WTC11 (cell line): ENCODE results near the gene ADGRV1. TPM values are rescaled to one million over a fixed set of nuclear protein-coding genes. Genes with fewer than 3 reads are reported as not detected.

Experiments used
- ATAC-seq: fragments of 200-7000 bp; cut with Tn5 transposase; 2 replicates; pipeline ENCODE4 v1.10.0; 2021; ENCODE audit warnings: mild to moderate bottlenecking, moderate library complexity
- CTCF ChIA-PET: fragments of 300-600 bp; sonication (Branson Sonifier 250); formaldehyde crosslinking; loops from one replicate; lab custom pipeline; 2021; ENCODE audit warnings: antibody characterized with exemption; lab: Charles Lee
- POLR2A ChIA-PET: fragments of 350-600 bp; sonication (Branson Sonifier 250); formaldehyde crosslinking; loops from one replicate; lab custom pipeline; 2021; ENCODE audit warnings: antibody characterized with exemption; lab: Charles Lee
- DNase-seq: peaks from one replicate; pipeline ENCODE4 v3.0.0; 2021; ENCODE audit warnings: low spot score
- H3K27ac Mint-ChIP-seq: 2 replicates; pipeline ENCODE4 v1.8.0; 2021; ENCODE audit warnings: mixed read lengths
- H3K27me3 Mint-ChIP-seq: 2 replicates; pipeline ENCODE4 v1.8.0; 2021; ENCODE audit warnings: low read depth, mild to moderate bottlenecking, moderate library complexity, mixed read lengths
- H3K36me3 Mint-ChIP-seq: 2 replicates; pipeline ENCODE4 v1.8.0; 2021; ENCODE audit warnings: mixed read lengths
- H3K4me1 Mint-ChIP-seq: 2 replicates; pipeline ENCODE4 v1.8.0; 2022; ENCODE audit warnings: mixed read lengths
- H3K4me3 Mint-ChIP-seq: 2 replicates; pipeline ENCODE4 v1.8.0; 2021; ENCODE audit warnings: mild to moderate bottlenecking, moderate library complexity, mixed read lengths
- H3K9me3 Mint-ChIP-seq: 2 replicates; pipeline ENCODE4 v1.8.0; 2021; ENCODE audit warnings: mixed read lengths
- CBFB ChIP-seq: sonication (generic); formaldehyde crosslinking; IDR thresholded peaks from 2 replicates; pipeline ENCODE4 v1.8.1; 2022; ENCODE audit warnings: mild to moderate bottlenecking, low read depth, missing genetic modification reagents
- EMX1 ChIP-seq: fragments of 250-450 bp; sonication (Bioruptor Pico); IDR thresholded peaks from 2 replicates; pipeline ENCODE4 v1.8.0; 2021; ENCODE audit warnings: mild to moderate bottlenecking
- ESRRA ChIP-seq: sonication (generic); formaldehyde crosslinking; IDR thresholded peaks from 2 replicates; pipeline ENCODE4 v1.8.1; 2022; ENCODE audit warnings: mild to moderate bottlenecking, missing genetic modification reagents, borderline replicate concordance
- ETV6 ChIP-seq: sonication (generic); formaldehyde crosslinking; IDR thresholded peaks from 2 replicates; pipeline ENCODE4 v1.8.1; 2022; ENCODE audit warnings: mild to moderate bottlenecking, missing genetic modification reagents
- FOXK1 ChIP-seq: sonication (generic); formaldehyde crosslinking; IDR thresholded peaks from 2 replicates; pipeline ENCODE4 v1.8.0; 2022; ENCODE audit warnings: mild to moderate bottlenecking, moderate library complexity, missing genetic modification reagents
- FOXP1 ChIP-seq: sonication (generic); formaldehyde crosslinking; IDR thresholded peaks from 2 replicates; pipeline ENCODE4 v1.8.0; 2022; ENCODE audit warnings: missing genetic modification reagents, mild to moderate bottlenecking, moderate library complexity, borderline replicate concordance
- FOXP4 ChIP-seq: sonication (generic); formaldehyde crosslinking; IDR thresholded peaks from 2 replicates; pipeline ENCODE4 v1.8.0; 2022; ENCODE audit warnings: mild to moderate bottlenecking, missing genetic modification reagents
- GABPB1 ChIP-seq: sonication (generic); formaldehyde crosslinking; IDR thresholded peaks from 2 replicates; pipeline ENCODE4 v1.8.1; 2023; ENCODE audit warnings: mild to moderate bottlenecking, missing genetic modification reagents
- HMGXB4 ChIP-seq: sonication (generic); formaldehyde crosslinking; IDR thresholded peaks from 2 replicates; pipeline ENCODE4 v1.8.1; 2023; ENCODE audit warnings: mild to moderate bottlenecking, moderate library complexity, missing genetic modification reagents
- IRF1 ChIP-seq: sonication (generic); formaldehyde crosslinking; IDR thresholded peaks from 2 replicates; pipeline ENCODE4 v1.8.0; 2023; ENCODE audit warnings: missing genetic modification reagents
- KAT7 ChIP-seq: sonication (generic); formaldehyde crosslinking; IDR thresholded peaks from 2 replicates; pipeline ENCODE4 v1.8.1; 2023; ENCODE audit warnings: missing genetic modification reagents, mild to moderate bottlenecking, borderline replicate concordance
- NFATC4 ChIP-seq: fragments of 250-450 bp; sonication (Bioruptor Pico); IDR thresholded peaks from 2 replicates; pipeline ENCODE4 v1.9.0; 2021; ENCODE audit warnings: mild to moderate bottlenecking
- NFYB ChIP-seq: sonication (generic); formaldehyde crosslinking; conservative IDR thresholded peaks from 2 replicates; pipeline ENCODE4 v1.8.0; 2022; ENCODE audit warnings: low read depth, missing genetic modification reagents
- NR1H2 ChIP-seq: sonication (generic); formaldehyde crosslinking; IDR thresholded peaks from 2 replicates; pipeline ENCODE4 v1.9.0; 2021; ENCODE audit warnings: mild to moderate bottlenecking, moderate library complexity, missing genetic modification reagents
- NR2C2 ChIP-seq: sonication (generic); formaldehyde crosslinking; IDR thresholded peaks from 2 replicates; pipeline ENCODE4 v1.8.0; 2022; ENCODE audit warnings: mild to moderate bottlenecking, missing genetic modification reagents
- OVOL2 ChIP-seq: fragments of 250-450 bp; sonication (Bioruptor Pico); IDR thresholded peaks from 2 replicates; pipeline ENCODE4 v1.9.0; 2021; ENCODE audit warnings: mild to moderate bottlenecking, borderline replicate concordance
- PREB ChIP-seq: sonication (generic); formaldehyde crosslinking; IDR thresholded peaks from 2 replicates; pipeline ENCODE4 v1.8.1; 2022; ENCODE audit warnings: mild to moderate bottlenecking, missing genetic modification reagents, moderate library complexity, borderline replicate concordance
- SMAD3 ChIP-seq: sonication (generic); formaldehyde crosslinking; IDR thresholded peaks from 2 replicates; pipeline ENCODE4 v1.8.0; 2022; ENCODE audit warnings: missing genetic modification reagents, mild to moderate bottlenecking, borderline replicate concordance
- TEAD1 ChIP-seq: sonication (generic); formaldehyde crosslinking; IDR thresholded peaks from 2 replicates; pipeline ENCODE4 v1.8.0; 2022; ENCODE audit warnings: mild to moderate bottlenecking, missing genetic modification reagents
- TEAD4 ChIP-seq: sonication (generic); formaldehyde crosslinking; IDR thresholded peaks from 2 replicates; pipeline ENCODE4 v1.8.0; 2022; ENCODE audit warnings: mild to moderate bottlenecking, missing genetic modification reagents
- ZNF219 ChIP-seq: sonication (generic); formaldehyde crosslinking; IDR thresholded peaks from 2 replicates; pipeline ENCODE4 v1.8.0; 2023; ENCODE audit warnings: missing genetic modification reagents, mild to moderate bottlenecking, borderline replicate concordance
- ZNF416 ChIP-seq: fragments of 250-450 bp; sonication (Bioruptor Pico); IDR thresholded peaks from 2 replicates; pipeline ENCODE4 v1.9.0; 2021; ENCODE audit warnings: mild to moderate bottlenecking, inconsistent platforms
- total RNA-seq: library from RNA; stranded (reverse); gene quantifications from 3 replicates; pipeline ENCODE4 v1.2.3, GENCODE V29; 2021
- TF ChIP-seq, protein P1 (sequence below): sonication (generic); formaldehyde crosslinking; IDR thresholded peaks from 2 replicates; pipeline ENCODE4 v1.8.1; 2022; ENCODE audit warnings: mild to moderate bottlenecking, moderate library complexity, missing genetic modification reagents
- TF ChIP-seq, protein P2 (sequence below): fragments of 250-450 bp; sonication (Bioruptor Pico); IDR thresholded peaks from 2 replicates; pipeline ENCODE4 v1.9.0; 2021; ENCODE audit warnings: mild to moderate bottlenecking
- TF ChIP-seq, protein P3 (sequence below): sonication (generic); formaldehyde crosslinking; IDR thresholded peaks from 2 replicates; pipeline ENCODE4 v1.8.1; 2022; ENCODE audit warnings: low read depth, missing genetic modification reagents, borderline replicate concordance

Gene ADGRV1
- total RNA-seq, 1 experiment from 2014 or later: 74.5 TPM

DNA sequence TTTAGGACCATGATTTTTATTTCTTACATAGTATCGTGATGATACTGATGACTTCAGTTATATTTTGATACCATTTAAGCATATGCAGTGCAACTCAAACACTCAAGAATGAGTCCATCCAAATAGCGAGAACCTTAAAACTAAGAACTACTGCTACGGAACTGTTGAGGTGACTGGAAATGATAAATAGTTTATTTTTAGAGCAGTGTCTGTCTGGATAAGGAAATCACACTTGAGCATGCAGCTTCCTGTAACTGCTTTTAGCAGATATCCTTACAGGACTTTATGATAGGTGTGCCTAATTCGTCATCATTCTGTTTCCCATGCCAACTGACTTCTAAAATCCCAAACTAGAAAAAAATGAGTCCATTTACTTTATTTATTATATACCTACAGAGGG, 85.5 kb downstream of the ADGRV1 start:
- CTCF ChIA-PET: no interaction called here
- peaks cover 27% of the 10 kb centered on the region for H3K36me3 Mint-ChIP-seq
- no peak overlapping the region for H3K27ac Mint-ChIP-seq
- ATAC-seq (no peak), DNase-seq (no peak)
- H3K4me3 Mint-ChIP-seq: no peak overlapping the region
- TF ChIP-seq ESRRA (CRISPR knock-in tag) (no peak), SMAD3 (CRISPR knock-in tag) (no peak), NR1H2 (no peak), FOXP1 (CRISPR knock-in tag) (no peak), ETV6 (CRISPR knock-in tag) (no peak), EMX1 (CRISPR knock-in tag) (no peak), CBFB (no peak), TEAD1 (CRISPR knock-in tag) (no peak), PREB (no peak), OVOL2 (no peak), HMGXB4 (CRISPR knock-in tag) (no peak), NR2C2 (no peak), ZNF416 (CRISPR knock-in tag) (no peak), GABPB1 (no peak)
- TF ChIP-seq, protein P1, sequence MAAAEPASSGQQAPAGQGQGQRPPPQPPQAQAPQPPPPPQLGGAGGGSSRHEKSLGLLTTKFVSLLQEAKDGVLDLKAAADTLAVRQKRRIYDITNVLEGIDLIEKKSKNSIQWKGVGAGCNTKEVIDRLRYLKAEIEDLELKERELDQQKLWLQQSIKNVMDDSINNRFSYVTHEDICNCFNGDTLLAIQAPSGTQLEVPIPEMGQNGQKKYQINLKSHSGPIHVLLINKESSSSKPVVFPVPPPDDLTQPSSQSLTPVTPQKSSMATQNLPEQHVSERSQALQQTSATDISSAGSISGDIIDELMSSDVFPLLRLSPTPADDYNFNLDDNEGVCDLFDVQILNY (CRISPR knock-in tag): no peak
- TF ChIP-seq, protein P2, sequence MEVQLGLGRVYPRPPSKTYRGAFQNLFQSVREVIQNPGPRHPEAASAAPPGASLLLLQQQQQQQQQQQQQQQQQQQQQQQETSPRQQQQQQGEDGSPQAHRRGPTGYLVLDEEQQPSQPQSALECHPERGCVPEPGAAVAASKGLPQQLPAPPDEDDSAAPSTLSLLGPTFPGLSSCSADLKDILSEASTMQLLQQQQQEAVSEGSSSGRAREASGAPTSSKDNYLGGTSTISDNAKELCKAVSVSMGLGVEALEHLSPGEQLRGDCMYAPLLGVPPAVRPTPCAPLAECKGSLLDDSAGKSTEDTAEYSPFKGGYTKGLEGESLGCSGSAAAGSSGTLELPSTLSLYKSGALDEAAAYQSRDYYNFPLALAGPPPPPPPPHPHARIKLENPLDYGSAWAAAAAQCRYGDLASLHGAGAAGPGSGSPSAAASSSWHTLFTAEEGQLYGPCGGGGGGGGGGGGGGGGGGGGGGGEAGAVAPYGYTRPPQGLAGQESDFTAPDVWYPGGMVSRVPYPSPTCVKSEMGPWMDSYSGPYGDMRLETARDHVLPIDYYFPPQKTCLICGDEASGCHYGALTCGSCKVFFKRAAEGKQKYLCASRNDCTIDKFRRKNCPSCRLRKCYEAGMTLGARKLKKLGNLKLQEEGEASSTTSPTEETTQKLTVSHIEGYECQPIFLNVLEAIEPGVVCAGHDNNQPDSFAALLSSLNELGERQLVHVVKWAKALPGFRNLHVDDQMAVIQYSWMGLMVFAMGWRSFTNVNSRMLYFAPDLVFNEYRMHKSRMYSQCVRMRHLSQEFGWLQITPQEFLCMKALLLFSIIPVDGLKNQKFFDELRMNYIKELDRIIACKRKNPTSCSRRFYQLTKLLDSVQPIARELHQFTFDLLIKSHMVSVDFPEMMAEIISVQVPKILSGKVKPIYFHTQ (CRISPR knock-in tag): no peak
- POLR2A ChIA-PET: no interaction called here
- H3K27me3 Mint-ChIP-seq: no peaks in the 10 kb centered on the region
- no peaks in the 10 kb centered on the region for H3K9me3 Mint-ChIP-seq
- peaks cover 23% of the 10 kb centered on the region for H3K4me1 Mint-ChIP-seq

DNA sequence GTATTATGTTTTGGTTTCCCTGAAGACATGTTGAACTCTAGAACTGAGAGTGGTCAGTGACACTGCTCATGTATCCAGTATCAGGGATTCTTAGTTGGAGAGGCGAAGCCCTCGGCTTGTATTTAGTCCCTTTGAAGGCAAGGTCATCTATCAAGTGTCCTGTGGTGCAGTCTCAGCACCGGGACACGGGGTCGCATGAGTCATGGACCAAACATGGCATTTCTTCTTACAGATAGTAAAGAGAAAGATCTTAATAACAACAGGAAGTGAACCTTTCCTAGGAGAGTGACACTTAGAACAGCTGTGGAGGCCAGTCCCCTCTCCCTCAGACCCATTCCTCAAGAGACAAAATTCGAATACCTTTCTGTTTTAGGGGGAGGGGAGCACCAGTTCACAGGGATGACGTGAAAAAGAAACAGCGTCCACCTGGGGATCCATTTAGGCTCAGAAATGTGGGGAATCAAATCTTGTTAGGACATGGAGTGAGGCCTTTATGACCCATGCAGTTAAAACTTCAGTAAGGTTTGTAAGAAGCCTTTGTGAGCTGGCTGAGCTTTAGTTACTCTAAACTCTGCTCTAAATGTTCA, 86.5 kb downstream of the ADGRV1 start:
- Mint-ChIP-seq H3K36me3 (peaks cover 27% of the 10 kb centered on the region), H3K4me1 (peaks cover 23% of the 10 kb centered on the region), H3K4me3 (no peak overlapping the region), H3K27me3 (no peaks in the 10 kb centered on the region), H3K27ac (peak overlapping the region; percentile 89), H3K9me3 (no peaks in the 10 kb centered on the region)
- CTCF ChIA-PET: no interaction called here
- ATAC-seq (peak; percentile 80), DNase-seq (peak; percentile 19)
- POLR2A ChIA-PET: no interaction called here
- no peak for TF ChIP-seq FOXP4
- TF ChIP-seq FOXK1 (CRISPR knock-in tag): no peak
- no peak for TF ChIP-seq ZNF219 (CRISPR knock-in tag)
- TF ChIP-seq TEAD4 (CRISPR knock-in tag): no peak
- no peak for TF ChIP-seq NFYB (CRISPR knock-in tag)
- no peak for TF ChIP-seq NFATC4 (CRISPR knock-in tag)
- TF ChIP-seq, protein P3, sequence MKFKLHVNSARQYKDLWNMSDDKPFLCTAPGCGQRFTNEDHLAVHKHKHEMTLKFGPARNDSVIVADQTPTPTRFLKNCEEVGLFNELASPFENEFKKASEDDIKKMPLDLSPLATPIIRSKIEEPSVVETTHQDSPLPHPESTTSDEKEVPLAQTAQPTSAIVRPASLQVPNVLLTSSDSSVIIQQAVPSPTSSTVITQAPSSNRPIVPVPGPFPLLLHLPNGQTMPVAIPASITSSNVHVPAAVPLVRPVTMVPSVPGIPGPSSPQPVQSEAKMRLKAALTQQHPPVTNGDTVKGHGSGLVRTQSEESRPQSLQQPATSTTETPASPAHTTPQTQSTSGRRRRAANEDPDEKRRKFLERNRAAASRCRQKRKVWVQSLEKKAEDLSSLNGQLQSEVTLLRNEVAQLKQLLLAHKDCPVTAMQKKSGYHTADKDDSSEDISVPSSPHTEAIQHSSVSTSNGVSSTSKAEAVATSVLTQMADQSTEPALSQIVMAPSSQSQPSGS (CRISPR knock-in tag): no peak
- no peak for TF ChIP-seq IRF1 (CRISPR knock-in tag)
- no peak for TF ChIP-seq PREB
- no peak for TF ChIP-seq KAT7 (CRISPR knock-in tag)
